HG03196 (cell line): ENCODE results near the gene COL6A5.
"Not testable (repeated sequence)": the region's sequence is repeated elsewhere in the genome, so short reads cannot be mapped to it uniquely, and the experiment has no call there.

ENCODE experiments used
- ATAC-seq: cut with Tn5 transposase; IDR thresholded peaks from one replicate; pipeline ENCODE4 v1.9.1; 2021; ENCODE audit not compliant: unreplicated experiment

COL6A5 gene

GRCh38 chr3:130430266-130430665 is 84.8 kb downstream of the COL6A5 start:
- no peak for ATAC-seq

- not testable (repeated sequence) for ATAC-seq
Measured at GRCh38 chr3:130432086-130432485, 86.6 kb downstream of the COL6A5 start.

GRCh38 chr3:130433306-130433705 is 87.8 kb downstream of the COL6A5 start:
- no peak for ATAC-seq

GRCh38 chr3:130442284-130442683 is 96.8 kb downstream of the COL6A5 start:
- no peak for ATAC-seq

GRCh38 chr3:130446840-130447239 is 101.4 kb downstream of the COL6A5 start:
- not testable (repeated sequence) for ATAC-seq

- ATAC-seq, result not testable (repeated sequence)
Measured at GRCh38 chr3:130448155-130448554, 102.7 kb downstream of the COL6A5 start.

- no peak for ATAC-seq
Measured at GRCh38 chr3:130456540-130456939, 111.1 kb downstream of the COL6A5 start.

GRCh38 chr3:130457671-130458070 is 112.2 kb downstream of the COL6A5 start:
- ATAC-seq, result no peak

- ATAC-seq, result no peak
Measured at GRCh38 chr3:130459944-130460343, 114.5 kb downstream of the COL6A5 start.

- no peak for ATAC-seq
Measured at GRCh38 chr3:130462089-130462488, 116.6 kb downstream of the COL6A5 start.

- no peak for ATAC-seq
Measured at GRCh38 chr3:130463221-130463620, 117.7 kb downstream of the COL6A5 start.

GRCh38 chr3:130465521-130465920 is 120.0 kb downstream of the COL6A5 start:
- ATAC-seq, result no peak

GRCh38 chr3:130468311-130468710 is 122.8 kb downstream of the COL6A5 start:
- no peak for ATAC-seq

- ATAC-seq, result no peak
Measured at GRCh38 chr3:130470126-130470525, 124.7 kb downstream of the COL6A5 start.

GRCh38 chr3:130473416-130473815 is 127.9 kb downstream of the COL6A5 start:
- ATAC-seq, result no peak

GRCh38 chr3:130480736-130481135 is 135.3 kb downstream of the COL6A5 start:
- ATAC-seq, result no peak

GRCh38 chr3:130488288-130488687 is 142.8 kb downstream of the COL6A5 start:
- ATAC-seq, result no peak

GRCh38 chr3:130488769-130489450 is 143.4 kb downstream of the COL6A5 start:
- ATAC-seq, result no peak

- ATAC-seq, result no peak
Measured at GRCh38 chr3:130490241-130490640, 144.8 kb downstream of the COL6A5 start.

- no peak for ATAC-seq
Measured at GRCh38 chr3:130491431-130491830, 146.0 kb downstream of the COL6A5 start.

- no peak for ATAC-seq
Measured at GRCh38 chr3:130504701-130505100, 159.2 kb downstream of the COL6A5 start.

GRCh38 chr3:130506031-130506430 is 160.6 kb downstream of the COL6A5 start:
- no peak for ATAC-seq

- ATAC-seq, result no peak
Measured at GRCh38 chr3:130507746-130508145, 162.3 kb downstream of the COL6A5 start.
